ENCODE data around the gene WWOX.

The WWOX gene

GRCh38 chr16:78894886-78895285 is 795.4 kb downstream of the WWOX start:
- TF ChIP-seq, protein P1, sequence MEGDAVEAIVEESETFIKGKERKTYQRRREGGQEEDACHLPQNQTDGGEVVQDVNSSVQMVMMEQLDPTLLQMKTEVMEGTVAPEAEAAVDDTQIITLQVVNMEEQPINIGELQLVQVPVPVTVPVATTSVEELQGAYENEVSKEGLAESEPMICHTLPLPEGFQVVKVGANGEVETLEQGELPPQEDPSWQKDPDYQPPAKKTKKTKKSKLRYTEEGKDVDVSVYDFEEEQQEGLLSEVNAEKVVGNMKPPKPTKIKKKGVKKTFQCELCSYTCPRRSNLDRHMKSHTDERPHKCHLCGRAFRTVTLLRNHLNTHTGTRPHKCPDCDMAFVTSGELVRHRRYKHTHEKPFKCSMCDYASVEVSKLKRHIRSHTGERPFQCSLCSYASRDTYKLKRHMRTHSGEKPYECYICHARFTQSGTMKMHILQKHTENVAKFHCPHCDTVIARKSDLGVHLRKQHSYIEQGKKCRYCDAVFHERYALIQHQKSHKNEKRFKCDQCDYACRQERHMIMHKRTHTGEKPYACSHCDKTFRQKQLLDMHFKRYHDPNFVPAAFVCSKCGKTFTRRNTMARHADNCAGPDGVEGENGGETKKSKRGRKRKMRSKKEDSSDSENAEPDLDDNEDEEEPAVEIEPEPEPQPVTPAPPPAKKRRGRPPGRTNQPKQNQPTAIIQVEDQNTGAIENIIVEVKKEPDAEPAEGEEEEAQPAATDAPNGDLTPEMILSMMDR (IDR thresholded peaks at IDR 0.05) = no peak
- H3K4me3 ChIP-seq = no peak overlapping the region
- H3K27ac ChIP-seq = no peak overlapping the region
- DNase-seq (ENCODE audit: low spot score) = no peak

- no peak overlapping the region for H3K27ac ChIP-seq
- no peak overlapping the region for H3K4me3 ChIP-seq
- TF ChIP-seq, protein P1 (IDR thresholded peaks at IDR 0.05) = no peak
- no peak for DNase-seq (ENCODE audit: low spot score)
Measured at GRCh38 chr16:78895681-78896080, 796.2 kb downstream of the WWOX start.

GRCh38 chr16:78896280-78896679 is 796.8 kb downstream of the WWOX start:
- no peak for DNase-seq (ENCODE audit: low spot score)
- no peak overlapping the region for H3K27ac ChIP-seq
- H3K4me3 ChIP-seq = no peak overlapping the region
- TF ChIP-seq, protein P1 (IDR thresholded peaks at IDR 0.05) = no peak

GRCh38 chr16:78897299-78897698 is 797.8 kb downstream of the WWOX start:
- no peak overlapping the region for H3K27ac ChIP-seq
- no peak overlapping the region for H3K4me3 ChIP-seq
- TF ChIP-seq, protein P1 (IDR thresholded peaks at IDR 0.05) = no peak
- no peak for DNase-seq (ENCODE audit: low spot score)

DNA sequence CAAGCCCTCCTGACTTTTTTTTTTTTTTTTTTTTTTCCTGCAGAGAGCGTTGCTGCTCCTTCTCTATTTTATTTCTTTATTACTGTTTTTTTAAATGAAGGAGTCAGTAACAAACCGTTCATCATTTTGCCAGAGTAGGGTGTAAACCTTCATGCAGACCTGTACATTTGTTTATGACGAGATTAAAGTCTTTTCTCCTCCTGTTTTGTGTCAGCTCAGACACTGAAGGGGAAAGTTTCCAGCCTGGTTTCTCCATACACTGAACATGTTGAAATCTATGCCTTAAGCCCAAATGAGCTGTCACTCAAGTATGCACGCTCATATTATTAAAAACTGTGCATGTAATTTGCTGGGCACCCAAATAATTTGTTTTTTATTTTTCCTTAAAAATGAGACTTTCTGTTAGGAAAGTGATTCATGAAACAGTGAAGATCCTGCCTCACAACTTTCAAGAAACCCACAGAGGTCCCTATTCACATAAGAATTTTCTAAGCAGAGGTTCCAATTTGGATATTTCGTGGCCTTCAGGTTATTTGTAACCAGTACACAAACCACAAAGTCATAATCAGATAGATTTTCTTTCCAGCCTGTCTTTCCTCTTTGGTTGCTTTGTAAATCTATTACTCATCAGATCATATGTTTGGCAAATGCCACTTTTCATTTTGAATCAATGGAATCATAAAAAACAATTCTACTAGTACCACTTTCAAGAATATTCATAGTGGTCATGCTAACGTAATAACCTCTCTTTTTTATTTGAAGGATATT is 800.8 kb downstream of the WWOX start:
- no peak overlapping the region for H3K27ac ChIP-seq
- no peak for DNase-seq (ENCODE audit: low spot score)
- no peak overlapping the region for H3K4me3 ChIP-seq
- TF ChIP-seq, protein P1 (IDR thresholded peaks at IDR 0.05) = no peak

DNA sequence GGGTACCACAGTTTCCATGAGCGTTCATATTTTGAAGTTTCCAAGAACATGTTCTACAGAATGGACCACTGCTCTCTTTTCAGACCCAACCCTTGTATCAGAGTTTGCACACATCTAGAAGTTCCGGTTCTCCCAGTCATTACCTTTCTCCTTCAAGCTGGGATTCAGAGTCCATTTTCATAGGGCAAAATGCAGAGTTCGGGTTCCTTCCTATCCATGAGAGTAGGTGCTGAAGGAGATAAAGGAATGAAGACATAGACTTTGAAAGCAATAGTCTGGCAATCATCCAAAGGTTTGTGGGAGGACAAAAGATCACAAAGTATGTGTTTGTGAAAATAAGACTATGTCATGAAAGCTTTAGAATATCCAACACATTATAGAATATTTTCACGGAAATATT is 801.5 kb downstream of the WWOX start:
- DNase-seq (ENCODE audit: low spot score) = no peak
- TF ChIP-seq, protein P1 (IDR thresholded peaks at IDR 0.05) = no peak
- Histone ChIP-seq H3K4me3 (no peak overlapping the region), H3K27ac (no peak overlapping the region)

DNA sequence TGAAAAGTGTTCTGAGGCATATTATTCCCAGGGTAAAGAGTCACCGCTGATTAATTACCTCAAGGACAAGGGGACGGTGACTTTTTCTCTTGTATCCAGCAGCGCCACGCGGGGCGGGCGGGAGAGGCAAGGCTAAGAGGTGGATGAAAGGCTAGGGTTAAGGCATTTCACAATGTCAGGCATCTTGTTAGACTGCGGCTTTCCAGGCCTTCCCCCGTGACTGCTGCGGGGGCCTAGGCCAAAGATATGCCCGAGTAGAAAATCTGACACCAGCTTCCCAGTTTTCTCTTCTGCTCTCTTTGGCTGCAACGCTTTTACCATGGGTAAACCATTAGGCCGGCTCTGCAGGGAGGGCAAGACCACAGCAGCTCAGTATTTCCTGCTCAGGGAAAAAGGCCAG is 802.9 kb downstream of the WWOX start:
- DNase-seq (ENCODE audit: low spot score) = no peak
- no peak overlapping the region for H3K27ac ChIP-seq
- TF ChIP-seq, protein P1 (IDR thresholded peaks at IDR 0.05) = no peak
- no peak overlapping the region for H3K4me3 ChIP-seq

All from coronary artery (tissue), 2 donors.